Kidney (tissue), 14 donors: Measurements from ENCODE around the gene FYCO1. TPM values are rescaled to one million over a fixed set of nuclear protein-coding genes. Genes with fewer than 3 reads are reported as not detected.

Experiments
- DNase-seq, 5 donors: peaks; one replicate each; pipeline ENCODE4 v3.0.0-alpha.2; 2013 to 2020
- FAIRE-seq: peaks from 2 replicates; lab custom pipeline; 2012; peaks lifted over from hg19 to GRCh38; lab: Jason Lieb, UNC
- H3K27ac ChIP-seq, 2 donors: one replicate each; pipeline ENCODE4 v1.7.0; 2013; ENCODE audit warnings: low read depth in 2 of 2, low read length in 2 of 2, inconsistent platforms in 1 of 2
- H3K27me3 ChIP-seq: one replicate; pipeline ENCODE4 v1.7.1; 2013; ENCODE audit warnings: low read length, inconsistent platforms; ENCODE audit not compliant: control insufficient read depth, insufficient read depth
- H3K36me3 ChIP-seq, 3 donors: one replicate each; pipeline versions ENCODE4 v1.7.0 to v1.7.1; 2013; ENCODE audit warnings: low read length in 3 of 3, control low read depth in 1 of 3, inconsistent platforms in 1 of 3; ENCODE audit not compliant: insufficient read depth in 3 of 3, control insufficient read depth in 2 of 3
- H3K4me1 ChIP-seq, 3 donors: one replicate each; pipeline versions ENCODE4 v1.7.0 to v1.7.1; 2013; ENCODE audit warnings: low read length in 3 of 3, inconsistent platforms in 1 of 3, low read depth in 1 of 3; ENCODE audit not compliant: control insufficient read depth in 2 of 3, insufficient read depth in 2 of 3
- H3K4me3 ChIP-seq, 3 donors: one replicate each; pipeline versions ENCODE4 v1.7.0 to v1.8.1; 2013; ENCODE audit warnings: low read length in 3 of 3, control low read depth in 1 of 3, inconsistent platforms in 1 of 3
- H3K9ac ChIP-seq, 3 donors: one replicate each; pipeline versions ENCODE4 v1.7.0 to v1.7.1; 2013; ENCODE audit warnings: low read length in 3 of 3, control low read depth in 1 of 3, inconsistent platforms in 1 of 3
- H3K9me3 ChIP-seq, 3 donors: one replicate each; pipeline versions ENCODE4 v1.7.0 to v1.7.1; 2013; ENCODE audit warnings: low read length in 3 of 3, control low read depth in 1 of 3, inconsistent platforms in 1 of 3; ENCODE audit not compliant: control insufficient read depth in 2 of 3, insufficient read depth in 1 of 3
- intact Hi-C: fragments of 100-400 bp; cut with DNase I; formaldehyde crosslinking; loops from one replicate; pipeline ENCODE4 v1.11.1; 2022
- polyA plus RNA-seq: library from polyadenylated mRNA; stranded (reverse); fragments of 350-450 nt; fragmentation: Illumina TruSeq; extraction: RNeasy Lipid Tissue Mini Kit (QIAGEN cat#74804); gene quantifications from one replicate; pipeline ENCODE4 v1.2.3, GENCODE V29; 2014; ENCODE audit warnings: low read depth, low replicate concordance; ENCODE audit not compliant: insufficient read depth
- total RNA-seq: library from RNA; stranded (reverse); fragmentation: NEBNext Ultra II Directional; extraction: Animal tissue kit (Norgen Biotek cat#: 25700); gene quantifications from one replicate; pipeline ENCODE4 v1.2.1, GENCODE V29; 2021
- TF ChIP-seq, protein P1 (sequence below): IDR thresholded peaks from 3 replicates; pipeline ENCODE4 v1.5.1; 2012; ENCODE audit warnings: mild to moderate bottlenecking, moderate library complexity, borderline replicate concordance; ENCODE audit not compliant: insufficient read depth; ENCODE audit errors: extremely low read depth
- donor health status: control.
- donor health status: control.
- donor health status: control.
- donor health status: control.
- donor health status: control.
- donor health status: DM: yes; HTN: yes; CAD: no.
- donor health status: Normal renal cell carcinoma (clear cell type).

Gene FYCO1
- total and polyA plus RNA-seq, 2 donors from 2014 or later, result 11.1 to 39.1 TPM

DNA sequence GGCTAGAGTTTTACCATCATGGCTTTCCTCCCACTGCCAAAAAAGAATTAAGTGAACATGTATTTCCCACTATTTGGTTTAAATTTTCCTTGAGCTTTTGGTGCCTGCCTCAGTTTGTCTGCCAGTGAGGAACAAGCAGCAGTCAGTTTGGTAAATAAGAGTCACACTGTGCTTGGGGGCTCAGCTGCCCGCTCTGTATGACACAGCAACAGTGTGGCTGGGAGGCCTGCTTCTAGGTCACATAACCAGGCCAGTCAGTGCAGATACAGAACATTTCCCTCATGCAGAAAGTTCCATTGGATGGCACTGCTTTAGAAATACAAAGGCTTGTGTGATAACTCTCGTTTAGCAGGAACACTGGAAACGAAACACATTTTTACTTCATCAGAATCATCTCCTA is 25.7 kb downstream of the FYCO1 start:
- Histone ChIP-seq H3K4me1 (peaks cover 0 to 5% (median 0%) of the 10 kb centered on the region in 3 donors), H3K27ac (no peak overlapping the region), H3K4me3 (no peak overlapping the region), H3K9ac (no peak overlapping the region), H3K36me3 (peaks cover 0 to 44% (median 22%) of the 10 kb centered on the region in 3 donors), H3K9me3 (no peaks in the 10 kb centered on the region), H3K27me3 (no peaks in the 10 kb centered on the region)
- no peak for DNase-seq
- intact Hi-C loops, result no loop called here
- TF ChIP-seq, protein P1, sequence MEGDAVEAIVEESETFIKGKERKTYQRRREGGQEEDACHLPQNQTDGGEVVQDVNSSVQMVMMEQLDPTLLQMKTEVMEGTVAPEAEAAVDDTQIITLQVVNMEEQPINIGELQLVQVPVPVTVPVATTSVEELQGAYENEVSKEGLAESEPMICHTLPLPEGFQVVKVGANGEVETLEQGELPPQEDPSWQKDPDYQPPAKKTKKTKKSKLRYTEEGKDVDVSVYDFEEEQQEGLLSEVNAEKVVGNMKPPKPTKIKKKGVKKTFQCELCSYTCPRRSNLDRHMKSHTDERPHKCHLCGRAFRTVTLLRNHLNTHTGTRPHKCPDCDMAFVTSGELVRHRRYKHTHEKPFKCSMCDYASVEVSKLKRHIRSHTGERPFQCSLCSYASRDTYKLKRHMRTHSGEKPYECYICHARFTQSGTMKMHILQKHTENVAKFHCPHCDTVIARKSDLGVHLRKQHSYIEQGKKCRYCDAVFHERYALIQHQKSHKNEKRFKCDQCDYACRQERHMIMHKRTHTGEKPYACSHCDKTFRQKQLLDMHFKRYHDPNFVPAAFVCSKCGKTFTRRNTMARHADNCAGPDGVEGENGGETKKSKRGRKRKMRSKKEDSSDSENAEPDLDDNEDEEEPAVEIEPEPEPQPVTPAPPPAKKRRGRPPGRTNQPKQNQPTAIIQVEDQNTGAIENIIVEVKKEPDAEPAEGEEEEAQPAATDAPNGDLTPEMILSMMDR, result no peak
- FAIRE-seq, result no peak

DNA sequence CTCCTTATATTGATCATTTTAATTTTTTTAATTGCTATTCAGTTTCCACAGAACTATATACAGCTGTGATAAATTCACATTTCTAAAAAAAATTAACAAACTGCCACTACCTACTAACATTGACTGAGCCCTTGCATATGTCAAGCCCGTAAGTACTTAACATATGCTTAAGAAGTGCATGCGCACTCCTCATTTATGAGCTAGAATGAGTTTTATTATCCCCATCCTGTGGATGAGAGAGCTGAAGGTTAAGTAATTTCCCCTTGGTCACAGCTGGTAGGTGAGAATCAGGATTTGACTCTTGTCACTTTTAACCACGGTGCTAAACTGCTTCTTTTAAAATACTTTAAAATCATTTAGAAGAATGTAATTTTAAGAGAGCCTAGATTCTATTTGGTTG is 26.5 kb downstream of the FYCO1 start:
- Histone ChIP-seq H3K9ac (no peak overlapping the region), H3K4me3 (no peak overlapping the region), H3K27me3 (no peaks in the 10 kb centered on the region), H3K27ac (no peak overlapping the region), H3K9me3 (no peaks in the 10 kb centered on the region), H3K36me3 (peaks cover 0 to 48% (median 25%) of the 10 kb centered on the region in 3 donors), H3K4me1 (peaks cover 0 to 5% (median 0%) of the 10 kb centered on the region in 3 donors)
- no peak for DNase-seq
- TF ChIP-seq, protein P1, result no peak
- FAIRE-seq, result no peak
- intact Hi-C loops, result no loop called here

DNA sequence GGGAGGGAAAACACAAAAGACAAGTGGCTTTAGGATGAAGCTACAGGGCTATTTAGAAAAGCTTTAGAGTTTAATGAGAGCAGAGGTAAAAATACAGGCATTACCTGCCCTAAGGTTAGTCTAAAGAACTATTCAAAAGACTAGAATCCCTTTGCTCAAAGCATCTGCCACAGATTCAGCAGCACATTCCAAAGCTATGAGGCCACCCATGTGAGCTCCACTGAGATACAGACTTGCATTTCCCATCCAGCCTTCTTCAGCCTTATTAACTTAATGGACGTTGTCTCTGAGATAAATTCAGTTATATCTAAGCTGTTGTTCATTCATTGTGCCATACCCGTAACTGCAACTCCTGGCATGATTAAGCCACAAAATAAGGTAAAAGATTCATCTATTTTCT is 26.9 kb downstream of the FYCO1 start:
- Histone ChIP-seq H3K9ac (no peak overlapping the region), H3K4me1 (peaks cover 0 to 5% (median 0%) of the 10 kb centered on the region in 3 donors), H3K27ac (no peak overlapping the region), H3K9me3 (no peaks in the 10 kb centered on the region), H3K27me3 (no peaks in the 10 kb centered on the region), H3K4me3 (no peak overlapping the region), H3K36me3 (peaks cover under 1 to 52% (median 26%) of the 10 kb centered on the region in 3 donors)
- FAIRE-seq (no peak), DNase-seq (no peak)
- TF ChIP-seq, protein P1, result no peak
- intact Hi-C loops, result no loop called here

DNA sequence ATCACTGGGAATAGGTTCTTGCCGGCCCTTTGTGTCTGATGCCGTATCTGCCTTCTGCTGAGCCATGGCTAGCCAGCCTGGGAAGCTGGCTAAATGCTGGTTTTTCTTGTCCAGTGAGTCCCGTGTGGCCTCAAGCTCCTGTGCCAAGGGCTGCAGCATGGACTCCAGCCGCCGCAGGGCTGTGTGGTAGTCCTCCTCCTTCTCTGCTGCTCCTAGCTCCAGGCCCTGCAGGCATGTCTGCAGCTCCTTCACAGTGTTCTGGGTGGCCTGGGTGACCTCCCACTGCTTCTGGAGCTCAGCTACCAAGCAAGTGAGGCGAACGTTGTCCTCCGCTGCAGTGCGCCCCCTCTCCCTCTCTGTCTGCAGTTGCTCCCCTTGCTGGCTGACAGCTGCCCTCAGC is 27.5 kb downstream of the FYCO1 start:
- DNase-seq, result no peak
- Histone ChIP-seq H3K27ac (no peak overlapping the region), H3K36me3 (peaks cover 4 to 57% (median 31%) of the 10 kb centered on the region in 3 donors), H3K27me3 (no peaks in the 10 kb centered on the region), H3K4me3 (no peak overlapping the region), H3K9me3 (no peaks in the 10 kb centered on the region), H3K9ac (no peak overlapping the region), H3K4me1 (peaks cover 0 to 5% (median 0%) of the 10 kb centered on the region in 3 donors)
- FAIRE-seq, result no peak
- intact Hi-C loops, result no loop called here
- TF ChIP-seq, protein P1, result no peak
